GM18499 (cell line): ENCODE data around the gene SCYGR6.
"Not testable (repeated sequence)": the region's sequence is repeated elsewhere in the genome, so short reads cannot be mapped to it uniquely, and the experiment has no call there.

Source experiments
- ATAC-seq: cut with Tn5 transposase; IDR thresholded peaks from one replicate; pipeline ENCODE4 v1.9.1; 2021; ENCODE audit warnings: moderate number of reproducible peaks; ENCODE audit not compliant: insufficient read depth, unreplicated experiment

Gene SCYGR6

GRCh38 chr2:227724394-227725039, at the start of gene SCYGR6:
TSS of gene SCYGR6 (minus strand) at chr2:227724757. CDS start at chr2:227724757, 0 bp downstream.
- no peak for ATAC-seq

DNA sequence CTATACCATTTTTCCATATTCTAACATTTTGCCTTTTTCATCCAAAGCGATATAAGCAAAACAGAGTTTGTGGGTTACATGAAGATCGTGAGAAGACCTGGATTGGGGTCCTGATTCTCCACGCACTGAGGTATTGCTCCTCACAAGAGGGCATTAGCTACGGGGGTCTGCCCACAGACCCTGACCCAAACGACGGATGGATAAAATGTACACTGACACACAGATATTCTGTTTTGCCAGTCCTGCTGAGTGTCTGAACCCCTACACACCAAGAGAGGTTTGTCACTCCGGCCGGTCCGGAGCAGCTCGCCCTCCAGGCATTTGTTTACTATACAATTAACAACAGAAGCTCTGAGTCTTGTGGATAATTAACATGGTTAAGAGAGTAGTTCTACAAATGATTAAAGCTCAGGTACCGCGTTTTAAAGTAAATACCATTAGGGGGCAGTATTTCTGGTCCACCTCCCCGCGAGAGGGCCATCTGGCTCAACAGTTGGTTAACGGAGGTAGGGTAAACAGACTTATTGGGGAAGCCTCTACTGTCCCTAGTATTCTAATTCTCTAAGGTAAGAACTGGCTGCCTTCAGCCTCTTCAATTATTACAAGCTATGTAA, 49.6 kb upstream of the SCYGR6 start:
- no peak for ATAC-seq

DNA sequence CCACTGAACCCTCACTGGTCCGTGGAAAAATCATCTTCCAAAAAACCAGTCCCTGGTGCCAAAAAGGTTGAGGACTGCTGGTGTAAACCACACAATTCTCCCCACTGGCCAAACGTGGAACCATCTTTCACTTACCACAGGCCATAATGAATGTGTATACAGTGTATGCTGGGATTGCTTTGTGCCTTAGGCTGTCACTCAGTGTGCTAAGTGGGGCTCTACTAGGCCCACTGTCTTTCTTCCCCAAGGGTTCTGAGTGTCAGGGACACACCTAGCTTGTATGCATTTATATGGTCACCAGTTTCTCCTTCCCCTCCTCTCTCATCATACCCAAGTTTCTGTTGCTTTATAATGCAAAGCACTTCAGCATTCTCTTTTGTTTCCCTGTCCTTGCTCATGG, 48.4 kb upstream of the SCYGR6 start:
- ATAC-seq: no peak

- ATAC-seq: no peak
Observed at GRCh38 chr2:227772197-227772661, 47.7 kb upstream of the SCYGR6 start.

GRCh38 chr2:227767830-227768229, 43.3 kb upstream of the SCYGR6 start:
- no peak for ATAC-seq

- ATAC-seq: peak; percentile 91
Observed at GRCh38 chr2:227766373-227766883, 41.9 kb upstream of the SCYGR6 start.

DNA sequence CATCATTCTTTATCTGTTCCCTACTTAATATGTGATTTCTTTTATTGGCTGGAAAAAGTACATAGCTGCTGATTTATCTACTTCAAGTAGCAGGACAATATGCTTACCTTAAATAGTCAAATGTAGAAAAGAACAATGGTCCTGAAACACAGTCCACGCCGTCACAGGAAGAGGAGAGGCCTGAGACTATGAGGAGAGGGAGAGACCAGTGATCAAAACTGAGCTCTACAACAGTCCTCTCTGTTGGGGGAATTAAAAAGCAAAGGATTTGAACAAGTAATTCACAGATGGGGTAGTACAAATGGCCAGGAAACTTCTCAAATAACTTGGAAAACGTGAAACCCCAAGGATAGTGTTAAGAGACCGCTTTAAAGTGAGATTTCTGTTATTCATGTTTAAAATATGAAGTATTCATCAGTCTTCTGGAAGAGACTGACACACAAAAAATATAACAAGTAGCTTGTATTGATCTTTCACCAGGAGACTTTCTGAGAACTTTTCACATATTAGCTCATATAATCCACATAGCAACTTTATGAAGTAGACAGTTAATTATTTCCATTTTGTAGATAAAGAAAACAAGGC, 41.3 kb upstream of the SCYGR6 start:
- no peak for ATAC-seq

DNA sequence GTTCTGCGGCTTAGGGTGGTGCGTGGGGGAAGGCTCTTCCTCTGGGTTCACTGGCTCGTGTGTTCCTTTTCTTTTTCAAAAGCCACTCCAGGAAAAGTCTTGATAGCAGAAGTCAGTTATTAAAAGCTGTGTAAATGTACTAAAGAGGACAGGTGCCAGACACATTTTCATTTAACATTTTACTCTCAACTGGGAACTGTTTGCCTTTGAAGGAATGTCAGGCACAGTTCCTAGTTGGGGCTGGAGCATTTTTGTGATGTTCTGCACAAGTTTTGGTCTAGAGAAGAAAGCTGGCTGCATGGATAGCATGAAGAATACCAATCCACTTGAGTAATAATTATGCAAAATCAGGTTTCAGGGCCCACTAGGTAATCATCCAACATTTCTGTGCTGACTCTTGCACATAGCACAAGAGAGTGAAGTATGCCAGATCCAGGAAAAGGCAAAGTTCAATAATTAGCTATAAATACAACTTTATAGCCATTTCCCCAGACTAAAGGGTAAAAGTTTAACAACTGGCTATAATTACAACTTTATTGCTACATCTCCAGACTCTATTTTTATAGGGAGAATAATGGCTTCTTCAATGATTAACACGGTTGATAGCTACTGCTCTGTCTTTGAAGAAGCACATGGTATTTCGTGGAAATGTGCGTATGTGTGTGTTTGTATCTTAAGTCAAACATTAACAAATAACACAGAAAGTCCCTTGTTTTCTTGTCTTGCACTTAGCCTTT, 37.4 kb upstream of the SCYGR6 start:
- no peak for ATAC-seq

DNA sequence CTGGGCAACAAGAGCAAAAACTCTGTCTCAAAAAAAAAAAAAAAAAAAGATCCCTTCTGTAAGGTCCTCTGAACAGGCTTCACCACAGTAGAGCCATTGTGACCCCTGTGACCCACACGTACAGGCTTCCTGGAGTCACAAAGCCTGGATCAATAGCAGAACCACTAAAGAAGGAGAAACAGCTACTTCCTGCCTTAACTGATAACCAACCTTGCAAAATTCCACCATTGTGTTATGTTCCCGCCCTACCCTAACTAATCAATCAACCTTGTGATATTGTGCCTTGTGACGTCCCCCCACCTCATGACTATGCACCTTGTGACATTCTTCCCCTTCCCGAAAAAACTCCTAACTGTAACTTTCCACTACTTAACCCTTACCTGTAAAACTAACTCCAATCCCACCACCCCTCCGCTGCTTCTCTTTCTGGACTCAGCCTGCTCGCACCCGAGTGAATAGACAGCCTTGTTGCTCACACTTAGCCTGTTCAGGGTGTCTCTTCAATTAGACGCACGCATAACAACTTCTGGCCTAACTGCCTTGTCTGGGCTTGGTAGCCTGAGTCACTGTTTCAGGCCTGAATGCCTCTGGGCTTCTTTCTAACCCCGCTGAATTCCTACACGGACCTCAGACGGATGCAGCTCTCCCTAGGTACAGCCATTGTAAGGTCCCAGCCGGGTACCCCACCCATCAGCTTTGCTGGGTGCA, 35.0 kb upstream of the SCYGR6 start:
- no peak for ATAC-seq

- ATAC-seq: not testable (repeated sequence)
Observed at GRCh38 chr2:227756261-227756660, 31.7 kb upstream of the SCYGR6 start.

DNA sequence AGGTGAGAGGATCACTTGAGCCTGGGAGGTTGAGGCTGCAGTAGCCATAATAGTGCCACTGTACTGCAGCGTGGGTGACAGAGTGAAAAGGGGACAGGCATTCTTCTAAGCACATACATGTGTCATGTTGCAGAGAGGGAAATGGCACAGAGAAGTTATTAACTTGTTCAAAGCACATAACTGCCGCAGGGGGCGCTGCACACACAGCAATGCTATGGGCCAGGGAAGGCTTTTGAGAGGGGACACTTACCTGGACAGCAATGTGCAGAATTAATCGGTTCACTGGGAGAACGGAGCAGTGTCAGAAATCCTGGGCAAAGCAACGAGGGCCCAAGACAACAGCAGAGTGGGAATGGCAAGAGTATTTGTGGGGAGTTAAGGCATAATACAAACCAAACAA, 23.5 kb upstream of the SCYGR6 start:
- no peak for ATAC-seq

GRCh38 chr2:227745594-227745993, 21.0 kb upstream of the SCYGR6 start, which contains the start of gene SCYGR8:
TSS of gene SCYGR8 (plus strand) at chr2:227745894. CDS start at chr2:227745894, 0 bp downstream.
- no peak for ATAC-seq

DNA sequence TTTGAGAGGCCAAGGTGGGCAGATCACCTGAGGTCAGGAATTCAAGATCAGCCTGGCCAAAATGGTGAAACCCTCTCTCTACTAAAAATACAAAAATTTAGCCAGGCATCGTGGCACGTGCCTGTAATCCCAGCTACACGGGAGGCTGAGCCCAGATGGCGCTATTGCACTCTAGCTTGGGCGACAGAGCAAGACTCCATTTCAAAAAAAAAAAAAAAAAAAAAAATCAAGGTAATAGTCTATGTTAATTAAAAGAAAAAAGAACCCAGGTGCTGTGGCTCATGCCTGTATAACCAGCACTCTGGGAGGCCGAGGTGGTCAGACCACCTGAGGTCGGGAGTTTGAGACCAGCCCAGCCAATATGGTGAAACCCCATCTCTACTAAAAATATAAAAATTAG, 16.1 kb upstream of the SCYGR6 start:
- not testable (repeated sequence) for ATAC-seq

GRCh38 chr2:227739351-227739750, 14.8 kb upstream of the SCYGR6 start:
- no peak for ATAC-seq

DNA sequence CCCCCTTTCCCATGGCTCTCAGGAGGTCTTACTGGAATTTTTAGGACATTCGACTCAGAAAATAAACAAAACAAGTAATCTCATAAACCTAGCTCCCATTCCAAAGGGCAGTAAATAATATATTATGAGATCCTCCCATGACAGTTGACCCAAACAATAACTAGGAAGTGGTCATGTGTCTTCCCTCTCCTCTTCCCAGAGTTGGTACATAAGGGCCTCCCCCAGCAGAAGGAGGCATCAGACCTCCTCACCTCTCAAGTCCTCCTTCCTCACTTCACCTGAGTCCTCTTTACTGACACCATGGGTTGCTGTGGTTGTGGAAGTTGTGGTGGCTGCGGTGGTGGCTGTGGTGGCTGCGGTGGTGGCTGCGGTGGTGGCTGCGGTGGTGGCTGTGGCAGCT, 3.5 kb upstream of the SCYGR6 start, which contains the start of gene SCYGR7:
Gene SCYGR7 (plus strand): TSS at position 301 of the 400 bp plus-strand sequence. CDS start 0 bp downstream, at position 301.
- ATAC-seq: no peak

DNA sequence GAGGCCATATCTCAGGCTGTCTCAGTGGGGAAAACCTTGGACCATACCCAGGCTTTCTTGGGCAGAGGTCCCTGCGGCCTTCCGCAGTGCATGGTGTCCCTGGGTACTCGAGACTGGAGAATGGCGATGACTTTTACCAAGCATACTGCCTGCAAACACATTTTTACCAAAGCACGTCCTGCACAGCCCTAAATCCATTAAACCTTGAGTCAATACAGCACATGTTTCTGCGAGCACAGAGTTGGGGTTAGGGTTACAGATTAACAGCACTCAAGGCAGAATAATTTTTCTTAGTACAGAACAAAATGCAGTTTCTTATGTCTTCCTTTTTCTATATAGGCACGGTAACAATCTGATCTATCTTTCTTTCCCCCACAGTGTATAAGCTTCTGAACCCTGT, 1.7 kb downstream of the SCYGR6 start:
- not testable (repeated sequence) for ATAC-seq

DNA sequence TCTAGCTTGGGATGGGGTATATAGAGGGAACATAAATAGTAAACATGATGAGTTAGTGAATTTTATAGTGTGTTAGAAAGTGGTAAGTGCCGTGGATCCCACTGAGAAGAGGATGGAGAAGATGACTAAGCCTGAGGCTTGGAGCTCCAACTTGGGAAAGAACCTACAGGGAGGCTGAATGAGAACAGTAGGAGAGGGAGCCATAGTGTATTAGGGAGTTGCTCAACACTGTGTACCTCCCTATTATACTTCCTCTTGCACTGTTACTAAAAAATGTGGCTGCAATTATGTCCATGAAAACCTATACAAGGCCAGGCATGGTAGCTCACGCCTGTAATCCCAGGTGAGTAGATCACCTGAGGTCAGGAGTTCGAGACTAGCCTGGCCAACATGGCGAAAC, 3.9 kb downstream of the SCYGR6 start:
- ATAC-seq: no peak

- no peak for ATAC-seq
Observed at GRCh38 chr2:227719641-227720040, 4.9 kb downstream of the SCYGR6 start.

- no peak for ATAC-seq
Observed at GRCh38 chr2:227717687-227718567, 6.6 kb downstream of the SCYGR6 start, which contains the start of gene SLC19A3. TSS of gene SLC19A3 (minus strand) at chr2:227718028. CDS start at chr2:227702318, 15,710 bp downstream.
